ENCODE results near the gene CKAP4.
A peak's percentile ranks its signal among the peaks of the same experiment; 100 is the strongest.

Gene CKAP4

GRCh38 chr12:106251631-106252455 lies 4.0 kb upstream of the CKAP4 start:
- H2BK5ac ChIP-seq (ENCODE audit: low read length), result no peak overlapping the region
- WGBS, 2 donors (ENCODE audit: extremely low coverage in 2 of 2, insufficient read length in 2 of 2, insufficient replicate concordance in 1 of 2), result no CpG with 5 or more reads among the region's 6 CpGs
- no peak overlapping the region for H3K18ac ChIP-seq (ENCODE audit: low read length)
- H3K4ac ChIP-seq (ENCODE audit: low read length), result no peak overlapping the region
- H3K9ac ChIP-seq (ENCODE audit: low read depth, low read length, poor library complexity), result no peak overlapping the region
- no peak overlapping the region for H3K23ac ChIP-seq (ENCODE audit: low read depth, low read length, poor library complexity)
- H2AK5ac ChIP-seq (ENCODE audit: low read depth, low read length), result no peak overlapping the region
- peaks cover 13 to 18% of the 10 kb centered on the region in 2 donors for H3K4me1 ChIP-seq (ENCODE audit: control insufficient read depth in 2 of 2, insufficient read depth in 1 of 2, low read depth in 1 of 2, low read length in 2 of 2)
- H3K9me3 ChIP-seq (replicated peaks in 1 of 2; ENCODE audit: control insufficient read depth in 2 of 2, insufficient read depth in 1 of 2, low read depth in 1 of 2, low read length in 2 of 2), result no peaks in the 10 kb centered on the region
- no peaks in the 10 kb centered on the region for H3K36me3 ChIP-seq (replicated peaks in 1 of 2; ENCODE audit: control insufficient read depth in 2 of 2, insufficient read depth in 2 of 2, low read length in 2 of 2)
- no peak overlapping the region for H2BK12ac ChIP-seq (ENCODE audit: low read length)
- peaks cover 0 to 6% (median 0%) of the 10 kb centered on the region in 3 experiments for H3K27me3 ChIP-seq (ENCODE audit: control insufficient read depth in 3 of 3, insufficient read depth in 3 of 3, low read depth in 1 of 3, low read length in 3 of 3)
- no peak overlapping the region for H3K14ac ChIP-seq (ENCODE audit: low read length)
- no peak overlapping the region for H2AFZ ChIP-seq (ENCODE audit: low read length)
- no peak overlapping the region for H2BK15ac ChIP-seq (ENCODE audit: low read length)
- no peak overlapping the region for H4K8ac ChIP-seq (ENCODE audit: low read depth, low read length)
- H2BK120ac ChIP-seq (ENCODE audit: low read depth, low read length), result no peak overlapping the region
- no peak overlapping the region for H3K27ac ChIP-seq (replicated peaks; ENCODE audit: low read length)
- H3K4me2 ChIP-seq (ENCODE audit: insufficient read depth, low read length, poor library complexity, severe bottlenecking), result no peak overlapping the region
- H3K79me1 ChIP-seq (ENCODE audit: low read depth, low read length), result peaks cover 3% of the 10 kb centered on the region
- no peak for DNase-seq (ENCODE audit: low spot score)
- no peak overlapping the region for H3K4me3 ChIP-seq (ENCODE audit: low read length in 2 of 2)
- no peak overlapping the region for H4K91ac ChIP-seq (ENCODE audit: low read depth, low read length, poor library complexity)

DNA sequence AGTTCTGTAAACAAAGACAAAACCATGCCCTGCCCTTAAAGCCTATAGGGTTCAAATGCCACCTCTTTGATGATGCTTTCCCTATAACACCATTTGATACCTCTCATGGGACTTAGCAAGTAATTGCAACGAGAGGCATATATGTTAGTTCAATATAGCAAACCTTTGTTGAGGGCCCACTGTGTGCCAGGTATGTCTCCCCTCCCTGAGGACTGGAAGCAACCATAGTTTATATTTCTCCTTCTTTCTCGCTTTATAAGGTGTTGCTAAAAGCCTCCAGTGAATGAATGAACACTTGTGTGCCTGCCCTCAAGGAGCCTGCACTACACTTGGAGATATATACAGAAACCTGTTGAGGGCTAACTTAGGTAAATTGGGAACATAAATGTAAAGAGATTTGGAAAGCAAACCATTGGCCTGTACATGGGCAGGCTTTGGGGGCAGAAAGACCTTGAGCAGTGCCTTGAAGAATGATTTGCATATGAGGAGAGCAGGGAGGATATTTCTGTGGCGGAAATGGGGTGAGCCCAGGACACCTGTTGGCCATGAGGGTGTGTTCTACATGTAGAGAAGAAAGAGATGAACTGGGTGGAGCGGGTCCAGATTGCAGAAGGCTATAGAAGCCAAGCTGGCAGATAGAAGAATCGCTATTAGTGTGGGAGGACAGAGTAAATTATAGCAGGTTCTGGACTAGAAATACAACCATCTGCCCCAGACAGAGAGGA lies 1.8 kb upstream of the CKAP4 start:
- no CpG with 5 or more reads among the region's 5 CpGs for WGBS, 2 donors (ENCODE audit: extremely low coverage in 2 of 2, insufficient read length in 2 of 2, insufficient replicate concordance in 1 of 2)
- H3K9ac ChIP-seq (ENCODE audit: low read depth, low read length, poor library complexity), result no peak overlapping the region
- H2BK12ac ChIP-seq (ENCODE audit: low read length), result no peak overlapping the region
- H3K27ac ChIP-seq (replicated peaks; ENCODE audit: low read length), result no peak overlapping the region
- H4K8ac ChIP-seq (ENCODE audit: low read depth, low read length), result no peak overlapping the region
- no peak overlapping the region for H3K4ac ChIP-seq (ENCODE audit: low read length)
- H3K27me3 ChIP-seq (ENCODE audit: control insufficient read depth in 3 of 3, insufficient read depth in 3 of 3, low read depth in 1 of 3, low read length in 3 of 3), result no peaks in the 10 kb centered on the region
- H4K91ac ChIP-seq (ENCODE audit: low read depth, low read length, poor library complexity), result no peak overlapping the region
- no peak overlapping the region for H3K4me2 ChIP-seq (ENCODE audit: insufficient read depth, low read length, poor library complexity, severe bottlenecking)
- H3K36me3 ChIP-seq (replicated peaks in 1 of 2; ENCODE audit: control insufficient read depth in 2 of 2, insufficient read depth in 2 of 2, low read length in 2 of 2), result peaks cover 0 to 14% of the 10 kb centered on the region in 2 donors
- no peak overlapping the region for H3K18ac ChIP-seq (ENCODE audit: low read length)
- peaks cover 14 to 21% of the 10 kb centered on the region in 2 donors for H3K4me1 ChIP-seq (ENCODE audit: control insufficient read depth in 2 of 2, insufficient read depth in 1 of 2, low read depth in 1 of 2, low read length in 2 of 2)
- H3K79me1 ChIP-seq (ENCODE audit: low read depth, low read length), result peaks cover 8% of the 10 kb centered on the region
- no peak for DNase-seq (ENCODE audit: low spot score)
- no peak overlapping the region for H2AFZ ChIP-seq (ENCODE audit: low read length)
- no peak overlapping the region for H3K23ac ChIP-seq (ENCODE audit: low read depth, low read length, poor library complexity)
- no peak overlapping the region for H3K4me3 ChIP-seq (ENCODE audit: low read length in 2 of 2)
- H3K14ac ChIP-seq (ENCODE audit: low read length), result no peak overlapping the region
- no peak overlapping the region for H2AK5ac ChIP-seq (ENCODE audit: low read depth, low read length)
- no peak overlapping the region for H2BK15ac ChIP-seq (ENCODE audit: low read length)
- no peaks in the 10 kb centered on the region for H3K9me3 ChIP-seq (replicated peaks in 1 of 2; ENCODE audit: control insufficient read depth in 2 of 2, insufficient read depth in 1 of 2, low read depth in 1 of 2, low read length in 2 of 2)
- no peak overlapping the region for H2BK5ac ChIP-seq (ENCODE audit: low read length)
- no peak overlapping the region for H2BK120ac ChIP-seq (ENCODE audit: low read depth, low read length)

- H3K27ac ChIP-seq (replicated peaks; ENCODE audit: low read length), result peak overlapping the region; percentile 67
- H2AK5ac ChIP-seq (ENCODE audit: low read depth, low read length), result no peak overlapping the region
- H2AFZ ChIP-seq (ENCODE audit: low read length), result peak overlapping the region; percentile 96
- no peak for DNase-seq (ENCODE audit: low spot score)
- H3K9ac ChIP-seq (ENCODE audit: low read depth, low read length, poor library complexity), result no peak overlapping the region
- no peak overlapping the region for H4K8ac ChIP-seq (ENCODE audit: low read depth, low read length)
- H3K4ac ChIP-seq (ENCODE audit: low read length), result no peak overlapping the region
- H3K14ac ChIP-seq (ENCODE audit: low read length), result no peak overlapping the region
- peaks cover 8% of the 10 kb centered on the region for H3K79me1 ChIP-seq (ENCODE audit: low read depth, low read length)
- peaks cover 3 to 21% of the 10 kb centered on the region in 2 donors for H3K36me3 ChIP-seq (replicated peaks in 1 of 2; ENCODE audit: control insufficient read depth in 2 of 2, insufficient read depth in 2 of 2, low read length in 2 of 2)
- no peaks in the 10 kb centered on the region for H3K9me3 ChIP-seq (replicated peaks in 1 of 2; ENCODE audit: control insufficient read depth in 2 of 2, insufficient read depth in 1 of 2, low read depth in 1 of 2, low read length in 2 of 2)
- no peak overlapping the region for H3K18ac ChIP-seq (ENCODE audit: low read length)
- H3K4me2 ChIP-seq (ENCODE audit: insufficient read depth, low read length, poor library complexity, severe bottlenecking), result peak overlapping the region; percentile 80
- no CpG with 5 or more reads among the region's 12 CpGs for WGBS, 2 donors (ENCODE audit: extremely low coverage in 2 of 2, insufficient read length in 2 of 2, insufficient replicate concordance in 1 of 2)
- peak overlapping the region; percentile 85 to 88 for H3K4me3 ChIP-seq (ENCODE audit: low read length in 2 of 2)
- no peak overlapping the region for H4K91ac ChIP-seq (ENCODE audit: low read depth, low read length, poor library complexity)
- no peak overlapping the region for H2BK120ac ChIP-seq (ENCODE audit: low read depth, low read length)
- no peak overlapping the region for H3K23ac ChIP-seq (ENCODE audit: low read depth, low read length, poor library complexity)
- no peaks in the 10 kb centered on the region for H3K27me3 ChIP-seq (ENCODE audit: control insufficient read depth in 3 of 3, insufficient read depth in 3 of 3, low read depth in 1 of 3, low read length in 3 of 3)
- no peak overlapping the region for H2BK12ac ChIP-seq (ENCODE audit: low read length)
- H2BK15ac ChIP-seq (ENCODE audit: low read length), result no peak overlapping the region
- H3K4me1 ChIP-seq (ENCODE audit: control insufficient read depth in 2 of 2, insufficient read depth in 1 of 2, low read depth in 1 of 2, low read length in 2 of 2), result peaks cover 7 to 15% of the 10 kb centered on the region in 2 donors
- H2BK5ac ChIP-seq (ENCODE audit: low read length), result no peak overlapping the region
Measured at GRCh38 chr12:106248846-106249371, 1.1 kb upstream of the CKAP4 start.
